ENCODE measurements around the gene PTPN9. TPM values are rescaled to one million over a fixed set of nuclear protein-coding genes. Genes with fewer than 3 reads are reported as not detected.

The PTPN9 gene
- total RNA-seq, 1 experiment from 2014 or later = 42.2 TPM

GRCh38 chr15:75590239-75590638, 11.1 kb upstream of the PTPN9 start:
- Histone ChIP-seq H2BK15ac (ENCODE audit: low read depth, low read length) (no peak overlapping the region), H3K23ac (ENCODE audit: insufficient read length, low read depth, low read length) (no peak overlapping the region), H3K4ac (ENCODE audit: low read depth, low read length) (no peak overlapping the region), H3K9me3 (ENCODE audit: control insufficient read depth, low read depth, low read length) (no peaks in the 10 kb centered on the region), H2AK5ac (ENCODE audit: insufficient read length, low read length) (no peak overlapping the region), H3K9ac (ENCODE audit: extremely low read depth, insufficient read length, low read length) (no peak overlapping the region), H3K27ac (ENCODE audit: insufficient read length, low read depth, low read length) (no peak overlapping the region), H3K56ac (ENCODE audit: insufficient read length, low read depth, low read length) (no peak overlapping the region), H2BK12ac (ENCODE audit: insufficient read length, low read depth, low read length) (no peak overlapping the region), H4K8ac (replicated peaks; ENCODE audit: insufficient read length, low read depth, low read length) (no peak overlapping the region), H3K23me2 (ENCODE audit: insufficient read length, low read depth, low read length, poor library complexity, severe bottlenecking) (no peaks in the 10 kb centered on the region), H3K4me1 (ENCODE audit: insufficient read depth, low read length) (no peaks in the 10 kb centered on the region), H3K18ac (ENCODE audit: insufficient read length, low read depth, low read length) (no peak overlapping the region), H2BK120ac (ENCODE audit: low read depth, low read length, poor library complexity, severe bottlenecking) (no peak overlapping the region), H3K4me2 (ENCODE audit: insufficient read depth, insufficient read length, low read length) (no peak overlapping the region), H4K20me1 (ENCODE audit: control insufficient read depth, insufficient read depth, insufficient read length) (no peaks in the 10 kb centered on the region), H3T11ph (ENCODE audit: low read length) (no peak overlapping the region), H4K5ac (ENCODE audit: insufficient read length, low read depth, low read length) (no peak overlapping the region), H3K14ac (ENCODE audit: insufficient read depth, low read length) (no peak overlapping the region), H2BK5ac (ENCODE audit: insufficient read length, low read length) (no peak overlapping the region), H2BK20ac (ENCODE audit: low read depth, low read length, poor library complexity, severe bottlenecking) (no peak overlapping the region), H4K91ac (ENCODE audit: insufficient read length, low read depth, low read length) (no peak overlapping the region), H2AFZ (ENCODE audit: low read length) (no peak overlapping the region), H3K79me2 (ENCODE audit: insufficient read depth, low read length) (no peaks in the 10 kb centered on the region), H3K79me1 (ENCODE audit: insufficient read depth, low read depth, low read length, poor library complexity, severe bottlenecking) (no peaks in the 10 kb centered on the region), H3K27me3 (ENCODE audit: insufficient read depth, low read length) (no peaks in the 10 kb centered on the region)
- Mint-ChIP-seq H3K27me3 (ENCODE audit: low read depth) (no peaks in the 10 kb centered on the region), H3K4me3 (no peak overlapping the region), H3K27ac (no peak overlapping the region), H3K36me3 (ENCODE audit: insufficient read depth in 1 of 3, low read depth in 3 of 3) (peaks cover 0 to 6% (median 5%) of the 10 kb centered on the region in 3 experiments; a peak in 4 of 7 replicates), H3K9me3 (peaks cover 0 to 3% of the 10 kb centered on the region in 2 experiments; a peak in 2 of 5 replicates), H3K4me1 (no peaks in the 10 kb centered on the region; a peak in 1 of 4 replicates)
- DNase-seq = no peak
- TF ChIP-seq CTCF (conservative IDR thresholded peaks at IDR 0.05) = no peak
- WGBS (ENCODE audit: extremely low coverage, insufficient read length, low lambda C conversion rate) = no CpG with 5 or more reads among the region's 2 CpGs

All from H9 (cell line).